DMS79 (cell line): Measurements from ENCODE around the gene TMEM151A.

Source experiments
- DNase-seq: peaks from one replicate; lab custom pipeline; 2025; lab: John Stamatoyannopoulos, UW

TMEM151A gene

DNA sequence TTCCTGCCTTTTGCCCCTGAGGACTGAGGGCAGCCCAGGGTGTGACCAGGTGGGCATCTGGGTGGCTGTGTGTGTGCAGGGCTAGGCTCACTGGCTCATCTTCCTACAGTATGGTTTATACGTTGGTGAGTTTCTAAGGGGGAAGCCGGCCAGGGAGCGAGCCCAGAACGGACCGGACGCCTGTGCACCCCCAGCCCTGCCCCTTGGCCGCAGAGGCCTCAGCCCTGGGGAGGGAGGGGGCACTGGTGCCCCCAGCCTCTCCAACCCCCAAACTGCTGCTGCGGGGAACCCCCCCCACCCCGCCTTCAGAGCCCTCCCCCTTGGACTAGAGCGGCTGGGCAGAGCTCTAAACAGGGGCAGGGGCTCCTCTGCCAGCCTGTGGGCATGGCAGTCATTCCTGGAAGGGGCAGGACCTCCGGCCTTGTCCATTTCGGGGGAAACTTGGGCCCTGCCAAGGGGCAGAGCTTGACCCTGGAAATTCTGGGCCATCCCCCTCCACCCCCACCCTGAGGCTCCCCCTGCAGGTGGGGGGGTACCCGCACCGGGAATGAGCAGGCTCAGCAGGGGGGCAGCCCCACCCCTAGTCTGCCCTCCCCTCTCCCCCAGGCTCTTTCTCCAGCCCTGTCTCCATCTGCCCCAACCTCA is 8.1 kb upstream of the TMEM151A start:
- DNase-seq = no peak

DNA sequence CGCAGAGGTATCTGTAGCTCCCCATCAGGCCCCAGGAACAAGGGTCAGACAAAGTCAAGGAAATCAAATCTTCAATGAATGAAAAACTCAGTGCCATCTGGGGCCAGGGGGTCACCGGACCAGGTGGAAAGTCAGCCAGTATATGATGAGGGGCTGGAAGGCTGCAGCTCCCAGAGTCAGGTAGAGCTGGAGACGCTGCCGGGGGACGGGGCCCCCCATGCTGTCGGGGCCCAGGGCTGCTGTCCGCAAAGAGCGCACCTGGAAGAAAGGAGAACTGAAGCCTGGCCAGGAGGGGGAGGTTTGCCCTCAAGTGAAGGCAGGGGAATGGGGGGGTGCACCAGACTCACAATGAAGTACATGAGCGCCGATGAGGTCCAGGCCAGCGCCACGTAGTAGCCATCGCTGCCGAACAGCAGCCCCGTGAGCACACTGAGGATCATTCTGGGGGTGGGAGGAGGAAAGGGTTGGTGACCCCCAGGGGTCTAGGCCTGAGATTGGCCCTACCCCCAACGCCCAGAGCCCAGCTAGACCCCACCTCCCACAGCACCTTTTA is 7.1 kb upstream of the TMEM151A start:
- DNase-seq = no peak

DNA sequence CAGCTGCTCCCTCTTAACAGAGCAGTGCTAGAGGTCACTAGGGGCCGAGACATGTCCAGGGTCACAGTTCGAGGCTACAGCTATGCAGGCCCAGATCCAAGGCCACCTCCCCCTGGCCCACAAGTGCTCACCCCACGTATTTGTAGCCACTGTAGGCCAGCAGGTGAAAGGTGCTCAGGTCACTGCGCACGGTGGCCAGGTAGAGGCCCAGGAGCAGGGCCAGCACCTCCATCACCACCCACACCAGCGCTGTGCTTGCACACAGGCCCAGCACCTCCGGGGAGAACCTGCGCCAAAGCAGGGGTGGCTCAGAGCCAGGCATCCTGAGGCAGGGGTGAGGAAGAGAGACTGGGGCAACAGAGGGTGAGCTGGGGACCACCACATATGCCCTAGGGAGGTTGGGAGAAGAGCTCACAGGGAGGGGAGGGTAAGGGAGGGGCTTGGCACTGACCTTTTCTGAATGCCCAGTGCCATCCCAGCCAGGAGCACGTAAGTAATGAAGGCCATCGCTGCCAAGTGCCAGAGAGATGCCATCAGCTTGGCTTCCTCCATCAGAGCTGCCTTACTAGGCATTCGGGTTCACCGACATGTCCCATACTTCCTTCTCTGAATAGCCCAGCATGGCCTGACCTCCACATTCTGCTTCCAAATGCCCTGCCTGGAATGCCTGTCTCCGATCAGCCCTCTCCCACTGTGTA is 6.3 kb upstream of the TMEM151A start:
- no peak for DNase-seq

DNA sequence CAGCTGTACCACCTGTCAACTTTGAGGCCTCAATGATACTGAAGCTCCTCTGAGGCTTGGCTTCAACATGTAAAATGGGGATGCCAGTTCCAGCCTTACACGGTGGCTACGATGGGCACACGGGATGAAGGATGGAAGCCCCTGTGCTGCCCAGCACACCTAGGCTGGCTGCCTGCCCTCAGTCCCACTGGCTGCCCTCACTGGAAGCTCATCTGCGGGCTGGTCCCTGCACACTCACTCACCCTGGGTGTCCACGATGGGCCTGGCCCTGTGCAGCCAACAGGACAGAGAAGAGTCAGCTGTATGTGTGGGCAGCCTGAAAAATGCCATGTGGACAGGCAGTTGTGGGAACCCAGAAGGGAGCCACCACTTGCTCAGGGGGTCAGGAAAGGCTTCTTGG is 5.0 kb upstream of the TMEM151A start:
- DNase-seq = no peak

DNA sequence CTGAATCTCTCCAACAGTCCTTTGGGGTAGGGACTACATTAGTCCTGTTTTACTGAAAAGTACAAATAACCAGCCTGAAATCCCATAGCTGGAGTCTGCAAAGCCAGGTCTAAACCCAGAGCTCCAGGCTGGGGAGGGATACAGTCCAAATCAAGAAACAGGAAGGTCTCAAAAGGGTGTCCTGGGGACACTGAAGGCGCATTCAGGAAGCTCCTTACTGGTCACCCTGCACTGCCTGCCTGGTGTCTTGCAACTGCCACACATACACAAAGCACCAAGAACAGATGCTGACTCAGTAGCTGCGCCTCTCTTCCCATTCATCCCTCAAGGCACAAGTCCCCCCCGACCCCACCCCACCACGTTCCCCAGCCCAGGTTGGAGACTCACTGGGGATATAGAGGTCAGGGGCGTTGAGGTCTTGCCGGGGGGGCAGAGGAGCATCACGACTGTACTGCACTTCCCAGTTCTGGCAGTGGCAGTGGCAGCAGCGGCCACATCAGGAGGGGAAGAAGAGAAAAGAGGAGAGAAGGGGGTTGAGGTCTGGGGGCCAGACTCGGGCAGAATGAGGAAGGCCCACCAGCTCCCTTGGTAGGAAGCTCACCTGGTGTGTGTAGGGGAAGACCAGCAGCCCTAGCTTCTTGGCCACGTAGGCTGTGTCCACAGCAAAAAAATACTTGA is 4.3 kb upstream of the TMEM151A start:
- DNase-seq = no peak

DNA sequence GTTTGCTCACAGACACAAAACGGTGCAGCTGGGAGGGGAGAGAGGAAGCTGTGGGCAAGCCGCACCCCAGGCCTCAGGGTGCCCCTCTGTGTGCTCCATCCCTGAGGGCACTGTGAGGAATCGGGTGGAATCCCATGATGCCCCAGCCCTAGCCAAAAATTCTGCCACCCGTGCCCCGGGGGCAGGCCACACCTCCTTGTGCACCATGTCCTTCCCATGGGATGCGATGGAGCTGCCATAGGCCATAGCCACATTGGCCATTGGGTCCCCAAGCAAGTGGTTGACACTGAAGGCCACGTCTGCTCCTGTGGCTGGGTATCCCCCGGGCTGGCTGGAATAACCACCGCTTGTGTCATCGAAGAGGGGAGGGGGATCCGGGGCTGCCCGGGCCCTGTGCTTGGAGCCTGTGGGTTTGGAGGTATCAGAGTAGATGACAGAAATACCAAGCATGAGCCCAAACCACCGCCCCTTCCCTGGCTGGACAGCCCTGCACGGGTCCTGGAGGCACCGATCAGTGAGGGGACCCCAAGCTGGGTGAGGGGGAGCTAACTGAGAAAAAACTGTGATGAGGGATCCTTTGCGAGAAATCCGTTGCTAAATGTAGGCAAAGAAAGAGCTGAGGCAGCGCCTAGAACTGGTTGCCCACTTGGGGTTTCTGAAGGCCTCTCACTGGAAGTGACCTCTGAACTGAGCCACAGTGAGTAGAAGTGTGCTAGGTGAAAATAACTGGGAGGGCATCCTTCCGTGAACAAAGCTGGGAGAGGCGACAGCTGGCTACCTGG is 3.6 kb upstream of the TMEM151A start:
- no peak for DNase-seq

DNA sequence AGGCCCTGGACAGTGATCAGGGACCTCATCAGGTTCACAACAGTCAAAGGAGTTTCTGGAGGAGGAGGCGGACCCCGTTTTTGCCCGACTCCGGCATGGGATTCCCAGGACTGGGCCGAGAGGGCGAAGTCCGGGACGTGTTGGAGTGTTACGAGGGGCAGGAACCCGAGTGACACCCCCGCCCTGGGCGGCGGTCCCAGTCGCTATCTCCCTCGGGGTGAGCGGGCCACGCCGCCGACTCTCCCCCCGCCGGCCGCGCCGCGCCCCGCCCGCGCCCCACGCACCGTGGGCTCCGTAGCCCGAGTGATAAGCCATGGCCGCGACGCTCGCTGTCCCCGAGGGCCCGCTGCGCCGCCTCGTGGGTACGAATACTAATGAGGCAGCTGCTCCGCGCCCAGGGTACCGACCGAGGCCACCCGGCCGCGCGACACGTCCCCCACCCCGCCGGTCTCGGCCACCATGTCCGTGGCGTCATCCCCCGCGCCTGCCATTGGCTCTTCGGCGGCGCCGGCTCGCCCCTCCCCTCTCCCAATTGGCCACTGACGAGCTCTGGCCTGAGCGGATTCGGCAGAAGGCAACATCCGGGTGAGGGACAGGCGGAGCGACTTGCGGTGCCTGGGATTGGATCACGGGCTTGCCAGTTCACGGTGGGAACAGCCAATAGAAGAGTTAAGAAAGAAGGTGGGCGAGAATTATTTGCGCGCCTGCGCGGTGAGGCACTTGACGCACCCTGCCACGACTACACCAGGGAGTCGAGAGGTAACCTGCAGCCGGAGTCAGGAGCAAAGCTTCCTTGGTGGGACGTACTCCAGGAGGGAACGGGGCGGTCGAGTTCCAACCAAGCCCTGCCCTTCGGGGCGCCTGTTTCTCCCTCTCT is 2.8 kb upstream of the TMEM151A start, which contains the start of gene YIF1A:
YIF1A (minus strand) TSS at position 473 of the 877 bp plus-strand sequence; CDS start at position 315, 158 bp downstream.
- peak; percentile 99 for DNase-seq

DNA sequence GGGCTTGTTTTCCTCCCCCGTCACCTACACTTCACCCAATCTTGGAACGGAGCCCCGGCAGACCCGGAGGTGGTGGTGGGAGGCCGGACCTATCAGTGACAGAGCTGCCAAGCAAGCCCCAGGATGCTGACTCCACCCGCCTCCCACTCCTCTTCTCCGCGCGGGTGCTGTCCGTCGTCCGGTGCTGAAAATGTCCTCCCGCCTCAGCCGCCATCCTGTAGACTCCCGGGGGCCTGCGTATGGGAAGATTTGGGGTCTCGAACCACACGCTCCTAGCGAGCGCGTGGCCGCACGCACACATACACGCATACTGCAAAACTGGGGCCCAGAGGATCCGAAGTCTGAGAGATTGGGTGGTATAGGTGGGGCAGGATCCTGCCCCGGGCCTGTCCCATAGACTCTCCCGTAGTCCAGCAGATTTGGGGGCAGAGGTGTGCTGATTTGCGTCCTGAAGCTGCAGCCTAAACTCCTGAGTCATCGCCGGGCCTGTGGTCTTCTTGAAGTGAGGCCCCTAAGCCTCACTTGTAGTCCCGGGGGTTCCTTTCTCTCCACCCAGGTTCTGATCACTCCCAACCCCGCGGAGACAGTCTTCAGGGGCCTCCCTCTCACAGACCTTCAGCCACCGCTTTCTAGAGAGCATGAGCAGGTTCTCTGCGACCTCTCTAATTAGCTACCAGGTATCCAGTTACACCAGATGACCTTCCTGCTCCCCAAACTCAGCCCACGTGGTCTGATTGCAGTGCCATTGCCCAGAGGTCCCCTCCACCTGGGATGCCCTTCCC is 2.0 kb upstream of the TMEM151A start:
- DNase-seq = peak; percentile 25

DNA sequence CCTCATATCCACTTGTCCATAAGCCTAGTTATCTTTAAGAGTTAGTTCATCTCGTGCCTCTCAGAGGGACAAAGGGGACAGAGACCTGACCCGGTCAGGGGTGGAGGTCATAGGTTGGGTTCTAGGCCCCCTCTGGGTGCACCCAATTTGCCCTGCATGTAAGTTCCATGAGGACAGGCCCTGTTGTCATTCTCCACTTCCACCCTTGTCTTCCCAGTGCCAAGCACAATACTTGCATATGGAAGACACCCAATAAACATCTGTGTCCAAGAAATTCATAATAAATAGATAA is 1.4 kb upstream of the TMEM151A start:
- no peak for DNase-seq

DNA sequence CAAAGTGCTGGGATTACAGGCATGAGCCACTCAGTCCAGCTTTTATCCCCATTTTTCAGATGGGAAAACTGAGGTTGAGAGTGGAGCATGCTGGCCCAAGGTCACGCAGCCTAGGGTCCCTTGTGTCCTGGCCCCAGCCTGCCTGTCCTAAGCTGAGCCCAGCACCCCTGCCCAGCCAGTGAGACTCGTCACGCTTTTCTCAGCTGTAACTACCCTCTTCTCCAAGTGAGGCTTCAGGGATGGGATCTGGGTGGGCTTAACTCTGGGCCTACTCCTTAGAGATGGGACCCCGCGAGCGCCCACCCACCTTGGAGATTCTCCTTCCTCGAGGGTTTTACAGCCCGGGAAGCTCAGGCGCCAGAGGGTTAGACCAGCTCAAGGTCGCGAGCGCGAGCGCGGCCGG is 390 bp upstream of the TMEM151A start:
- no peak for DNase-seq

DNA sequence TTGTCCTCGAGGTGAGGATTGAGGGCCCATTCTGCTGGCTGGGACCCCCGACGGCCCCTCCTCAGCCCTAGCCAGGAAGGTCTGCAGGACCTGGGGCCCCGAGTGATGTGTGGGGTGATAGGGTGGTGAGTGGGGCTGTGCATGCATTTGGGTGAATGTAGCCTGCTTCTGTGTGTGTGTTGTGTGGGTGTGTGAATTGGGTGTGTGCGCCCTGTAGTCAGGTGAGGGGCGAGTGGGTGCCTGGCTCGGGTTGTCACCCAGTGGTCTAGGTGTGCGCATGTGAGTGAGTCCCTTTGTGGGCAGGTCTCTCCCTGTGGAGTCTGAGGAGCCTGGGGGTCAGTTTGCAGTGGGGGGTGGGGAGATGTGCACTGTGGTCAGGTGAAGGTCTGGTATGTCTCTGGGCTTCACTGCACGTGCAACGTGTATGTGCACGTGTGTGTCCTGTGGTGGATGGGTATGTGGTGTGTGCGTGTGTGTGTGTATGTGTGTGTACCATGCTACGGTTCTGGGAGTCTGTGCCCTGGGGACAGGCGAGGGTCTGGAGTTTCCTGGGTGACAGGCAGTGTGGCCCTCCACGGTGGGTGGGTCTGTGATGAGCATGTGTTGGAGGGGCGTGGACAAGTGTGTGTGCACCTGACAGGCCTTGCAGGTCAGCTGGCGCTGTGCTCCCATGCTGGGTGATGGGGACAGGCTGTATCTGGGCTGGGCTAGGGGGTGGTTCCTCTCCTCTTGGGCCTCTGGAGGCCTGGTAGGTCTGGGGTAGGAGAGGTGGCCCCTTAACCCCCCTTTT is 1.0 kb downstream of the TMEM151A start:
- no peak for DNase-seq

DNA sequence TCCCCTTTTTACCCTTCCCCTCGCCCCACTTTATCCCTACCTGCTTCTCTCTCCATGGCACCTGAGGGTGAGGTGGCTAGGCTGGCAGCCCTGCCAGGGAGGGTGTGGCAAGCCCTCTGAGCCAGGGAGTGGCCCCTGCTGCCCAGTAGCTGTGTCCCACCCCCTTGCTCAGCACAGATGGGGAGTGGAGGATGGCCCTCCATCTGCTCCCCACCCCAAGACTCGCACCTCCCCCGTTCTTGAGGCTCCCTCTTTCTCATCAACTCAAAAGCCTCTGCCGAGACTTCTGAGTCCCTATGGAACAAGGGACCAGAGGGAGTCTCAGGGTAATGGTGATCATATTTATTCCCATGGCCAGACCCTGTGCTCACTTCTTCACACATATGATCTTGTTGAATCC is 1.7 kb downstream of the TMEM151A start:
- no peak for DNase-seq

DNA sequence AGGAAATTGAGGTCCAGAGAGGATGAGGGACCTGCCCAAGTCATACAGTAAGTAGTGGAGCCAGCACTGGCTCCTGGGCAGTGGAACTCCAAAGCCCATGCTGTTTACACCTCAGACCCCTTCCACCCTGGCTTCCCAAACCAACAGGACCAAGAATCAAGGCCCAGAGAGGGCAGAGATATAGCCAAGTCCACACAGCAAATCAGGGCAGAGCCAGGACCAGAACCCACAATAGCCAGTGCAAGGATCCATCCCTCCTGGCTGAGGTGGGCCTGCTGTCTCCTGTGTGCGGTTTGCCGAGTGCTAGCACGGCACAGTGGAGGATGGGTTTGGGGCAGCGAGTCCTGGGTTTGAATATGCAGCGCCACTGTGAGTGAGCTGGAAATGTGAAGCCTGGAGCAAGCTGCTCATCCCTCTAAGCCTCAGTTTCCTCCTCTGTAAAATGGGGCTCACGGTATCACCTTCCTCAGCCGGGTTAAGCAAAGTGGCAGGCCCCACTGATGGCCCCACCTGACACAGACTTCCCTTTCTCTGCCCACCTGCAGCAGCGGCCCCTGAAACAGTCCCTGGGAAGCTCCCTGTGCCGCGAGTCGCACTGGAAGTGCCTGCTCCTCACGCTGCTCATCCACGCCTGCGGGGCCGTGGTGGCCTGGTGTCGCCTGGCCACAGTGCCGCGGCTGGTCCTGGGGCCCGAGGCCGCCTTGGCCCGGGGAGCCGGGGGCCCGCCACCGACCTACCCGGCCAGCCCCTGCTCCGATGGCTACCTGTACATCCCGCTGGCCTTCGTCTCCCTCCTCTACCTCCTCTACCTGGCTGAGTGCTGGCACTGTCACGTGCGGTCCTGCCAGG is 2.3 kb downstream of the TMEM151A start:
- DNase-seq = no peak

DNA sequence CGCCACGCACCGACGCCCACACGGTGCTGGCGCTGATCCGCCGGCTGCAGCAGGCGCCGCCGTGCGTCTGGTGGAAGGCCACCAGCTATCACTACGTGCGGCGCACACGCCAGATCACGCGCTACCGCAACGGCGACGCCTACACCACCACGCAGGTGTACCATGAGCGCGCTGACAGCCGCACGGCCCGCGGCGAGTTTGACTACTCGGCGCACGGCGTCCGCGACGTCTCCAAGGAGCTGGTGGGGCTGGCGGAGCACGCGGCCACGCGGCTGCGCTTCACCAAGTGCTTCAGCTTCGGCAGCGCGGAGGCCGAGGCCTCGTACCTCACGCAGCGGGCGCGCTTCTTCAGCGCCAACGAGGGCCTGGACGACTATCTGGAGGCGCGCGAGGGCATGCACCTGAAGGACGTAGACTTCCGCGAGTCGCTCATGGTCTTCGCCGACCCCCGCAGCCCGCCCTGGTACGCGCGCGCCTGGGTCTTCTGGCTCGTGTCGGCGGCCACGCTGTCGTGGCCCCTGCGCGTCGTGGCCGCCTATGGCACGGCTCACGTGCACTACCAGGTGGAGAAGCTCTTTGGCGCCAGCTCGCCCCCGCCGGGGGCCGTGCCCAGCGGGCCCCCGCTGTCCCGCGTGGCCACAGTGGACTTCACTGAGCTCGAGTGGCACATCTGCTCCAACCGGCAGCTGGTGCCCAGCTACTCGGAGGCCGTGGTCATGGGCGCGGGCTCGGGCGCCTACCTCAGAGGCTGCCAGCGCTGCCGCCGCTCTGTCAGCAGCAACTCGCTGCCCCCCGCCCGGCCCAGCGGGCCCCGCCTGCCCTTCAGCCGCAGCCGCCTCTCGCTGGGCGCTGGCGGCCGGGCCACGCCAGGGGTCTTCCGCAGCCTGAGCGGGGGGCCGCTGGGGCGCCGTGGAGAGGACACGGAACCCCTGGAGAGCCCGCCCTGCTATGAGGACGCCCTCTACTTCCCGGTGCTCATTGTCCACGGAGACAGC is 3.2 kb downstream of the TMEM151A start:
- no peak for DNase-seq

DNA sequence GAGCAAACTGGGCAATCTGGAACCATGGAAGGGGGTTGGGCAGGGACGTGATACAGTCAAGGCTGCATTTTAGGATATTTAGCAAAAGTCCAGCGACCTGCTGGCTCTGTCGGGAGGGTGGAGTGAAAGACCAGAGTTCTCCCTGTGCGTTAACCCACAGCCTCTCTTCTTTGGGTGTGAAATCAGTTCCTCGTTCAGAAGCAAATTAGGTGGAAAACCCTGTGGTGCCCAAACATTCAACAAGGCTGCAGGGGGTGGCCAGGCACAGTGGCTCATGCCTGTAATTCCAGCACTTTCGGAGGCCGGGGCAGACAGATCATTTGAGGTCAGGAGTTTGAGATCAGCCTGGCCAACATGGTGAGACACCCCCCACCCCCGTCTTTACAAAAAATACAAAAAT is 5.9 kb downstream of the TMEM151A start:
- DNase-seq = no peak

DNA sequence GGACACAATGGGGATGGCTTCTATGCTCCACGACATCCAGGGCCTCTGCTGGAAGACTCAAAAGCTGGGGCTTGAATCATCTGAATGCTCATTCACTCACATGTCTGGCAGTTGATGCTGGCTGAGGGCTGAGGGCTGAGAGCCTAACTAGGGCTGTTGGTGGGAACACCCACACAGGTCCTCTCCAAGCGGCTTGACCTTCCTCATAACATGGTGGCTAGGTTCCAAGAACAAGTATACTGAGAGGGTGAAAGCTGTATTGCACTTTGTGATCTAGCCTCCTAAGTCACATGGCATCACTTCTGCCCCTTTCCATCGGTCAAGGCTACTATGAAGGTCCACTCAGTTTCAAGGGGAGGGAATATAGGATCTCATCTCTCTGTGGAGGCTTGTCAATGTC is 7.5 kb downstream of the TMEM151A start:
- no peak for DNase-seq

DNA sequence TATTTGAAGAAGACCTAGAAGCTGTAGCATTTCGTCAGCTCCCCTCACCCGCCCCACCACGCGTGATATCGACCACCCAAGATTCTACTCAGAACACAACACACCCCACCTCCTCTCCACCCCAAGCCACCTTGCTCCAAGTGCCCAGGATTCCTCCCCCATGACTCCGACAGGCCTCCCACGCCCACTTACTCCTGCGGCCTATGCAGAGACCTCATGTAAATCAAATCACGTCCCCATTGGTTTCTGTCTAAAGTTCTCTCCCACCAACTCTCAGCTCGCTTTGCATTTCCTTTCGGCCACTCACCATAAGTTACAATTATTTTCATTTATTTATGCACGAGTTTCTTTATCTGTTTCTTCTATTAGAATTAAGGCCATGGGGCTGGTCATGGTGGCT is 11.0 kb downstream of the TMEM151A start:
- no peak for DNase-seq

DNA sequence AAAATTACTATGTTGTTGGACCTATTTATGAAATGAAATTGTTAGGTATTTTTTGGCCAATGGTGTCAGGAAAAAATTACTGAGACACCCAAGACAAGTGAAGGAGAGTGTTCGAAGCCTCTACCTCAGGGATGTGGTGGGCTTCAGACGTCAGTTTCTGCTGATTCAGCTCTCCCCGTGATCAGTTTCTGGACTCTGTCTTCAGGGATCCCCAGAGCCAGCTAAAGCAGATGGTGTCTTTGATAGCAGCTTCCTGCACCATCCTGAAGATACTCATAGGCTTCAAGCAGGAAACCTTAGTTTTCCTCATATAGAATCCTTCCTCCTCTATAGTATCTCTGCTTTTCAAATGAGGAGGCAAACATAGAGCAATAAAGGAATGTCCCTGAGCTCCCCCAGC is 17.8 kb downstream of the TMEM151A start:
- no peak for DNase-seq
